Hepatic stellate cell (primary cell): ENCODE results near the gene EML6.

ENCODE experiments used
- DNase-seq: peaks from one replicate; pipeline ENCODE4 v3.0.0; 2011; ENCODE audit warnings: low spot score

Gene EML6

GRCh38 chr2:54946220-54946805 lies 222.9 kb downstream of the EML6 start:
- DNase-seq = no peak

- no peak for DNase-seq
These were observed 223.7 kb downstream of the EML6 start for GRCh38 chr2:54947136-54947535.

- DNase-seq = no peak
These were observed 224.2 kb downstream of the EML6 start for GRCh38 chr2:54947646-54948045.

GRCh38 chr2:54948120-54948519 lies 224.7 kb downstream of the EML6 start:
- no peak for DNase-seq

- DNase-seq = no peak
These were observed 226.0 kb downstream of the EML6 start for GRCh38 chr2:54949431-54949830.

- no peak for DNase-seq
These were observed 227.3 kb downstream of the EML6 start for GRCh38 chr2:54950811-54951210.

GRCh38 chr2:54952425-54952824 lies 229.0 kb downstream of the EML6 start:
- DNase-seq = no peak

DNA sequence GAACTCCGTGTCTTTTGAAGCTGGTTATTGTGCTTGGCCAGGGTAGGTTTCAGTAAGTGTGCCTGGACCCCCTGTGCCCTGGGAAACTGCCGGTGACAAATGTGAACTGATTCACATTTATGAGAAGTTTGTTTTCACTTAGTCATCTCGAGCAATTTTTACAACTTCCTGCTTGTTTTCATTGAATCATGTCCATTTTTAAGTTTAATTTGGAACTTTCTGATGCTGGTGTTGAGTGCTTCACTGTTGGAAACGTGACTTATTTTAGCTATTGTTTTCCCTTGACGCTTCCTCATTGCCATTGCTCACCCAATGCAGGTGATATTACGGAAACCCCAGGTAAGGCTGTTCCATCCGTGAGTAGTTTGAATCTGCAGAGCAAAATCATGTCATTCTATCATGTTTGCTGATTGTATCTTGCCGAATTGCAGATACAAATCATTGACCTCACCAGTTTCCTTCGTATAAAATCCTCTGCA lies 229.6 kb downstream of the EML6 start:
- no peak for DNase-seq

- DNase-seq = no peak
These were observed 230.7 kb downstream of the EML6 start for GRCh38 chr2:54954158-54954557.

DNA sequence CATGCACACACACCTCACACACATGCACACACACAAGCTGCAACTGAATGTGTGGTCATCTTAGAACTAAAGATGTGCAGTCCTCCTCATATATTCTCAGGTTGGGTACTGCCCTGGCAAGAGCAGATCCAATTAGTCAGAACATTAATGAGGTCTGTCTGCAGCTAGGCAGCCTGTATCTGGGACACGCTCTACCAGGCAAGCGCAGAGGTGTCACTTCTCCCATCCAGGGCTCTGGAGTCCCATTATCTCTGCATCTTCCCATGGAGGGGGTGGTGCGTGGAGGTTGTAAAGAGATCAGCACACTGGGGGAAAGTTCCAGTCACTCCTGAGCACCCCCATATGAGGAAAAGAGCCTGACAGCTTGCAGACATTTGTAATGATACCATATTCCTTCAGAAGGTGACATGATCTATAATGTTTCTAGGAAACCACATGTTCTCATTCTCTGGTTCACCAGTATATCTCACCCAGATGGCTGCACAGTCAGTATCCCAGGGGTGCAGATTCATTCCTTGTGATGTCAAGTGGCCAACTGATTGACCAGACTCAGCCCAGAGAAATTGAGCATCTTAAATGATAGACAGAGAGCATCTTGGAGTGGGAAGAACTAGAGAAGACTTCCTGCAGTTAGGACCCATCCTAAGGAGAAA lies 231.4 kb downstream of the EML6 start:
- DNase-seq = no peak

DNA sequence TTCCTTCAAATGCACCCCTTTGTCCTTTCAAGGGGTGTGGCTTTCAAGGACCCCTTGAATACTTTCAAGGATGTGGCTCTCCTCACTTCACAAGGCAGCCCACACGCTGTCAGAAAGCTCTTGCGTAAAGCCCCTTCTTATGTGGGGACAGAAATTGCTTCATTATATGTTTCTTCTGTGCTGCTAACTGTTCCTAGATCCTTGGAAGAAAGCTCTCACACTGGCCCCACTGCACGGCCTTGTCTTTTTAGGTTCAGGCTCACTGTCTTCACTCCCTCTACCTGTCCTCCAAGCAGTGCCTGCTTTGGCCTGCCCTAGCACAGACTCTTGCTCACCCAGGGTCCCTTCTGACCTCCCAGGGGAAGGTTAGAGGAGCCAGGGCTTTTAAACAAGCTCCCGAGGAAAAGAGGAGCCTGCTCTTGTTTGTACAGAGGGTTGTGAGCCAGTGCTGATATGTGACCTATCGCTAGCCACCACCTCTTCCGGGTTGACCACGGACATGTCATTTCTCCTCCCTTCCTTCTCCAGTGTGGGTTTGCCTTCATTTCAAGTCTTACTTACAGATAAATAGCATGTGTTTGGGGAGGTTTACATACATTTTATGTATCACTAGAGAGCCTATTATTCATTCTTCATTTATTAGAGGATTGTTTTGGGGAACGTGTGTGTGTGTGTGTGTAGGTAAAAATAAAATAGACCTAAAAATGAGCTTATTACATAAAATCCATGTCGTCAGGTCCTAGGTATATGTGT lies 232.1 kb downstream of the EML6 start:
- DNase-seq = no peak

GRCh38 chr2:54956111-54956627 lies 232.7 kb downstream of the EML6 start:
- no peak for DNase-seq

DNA sequence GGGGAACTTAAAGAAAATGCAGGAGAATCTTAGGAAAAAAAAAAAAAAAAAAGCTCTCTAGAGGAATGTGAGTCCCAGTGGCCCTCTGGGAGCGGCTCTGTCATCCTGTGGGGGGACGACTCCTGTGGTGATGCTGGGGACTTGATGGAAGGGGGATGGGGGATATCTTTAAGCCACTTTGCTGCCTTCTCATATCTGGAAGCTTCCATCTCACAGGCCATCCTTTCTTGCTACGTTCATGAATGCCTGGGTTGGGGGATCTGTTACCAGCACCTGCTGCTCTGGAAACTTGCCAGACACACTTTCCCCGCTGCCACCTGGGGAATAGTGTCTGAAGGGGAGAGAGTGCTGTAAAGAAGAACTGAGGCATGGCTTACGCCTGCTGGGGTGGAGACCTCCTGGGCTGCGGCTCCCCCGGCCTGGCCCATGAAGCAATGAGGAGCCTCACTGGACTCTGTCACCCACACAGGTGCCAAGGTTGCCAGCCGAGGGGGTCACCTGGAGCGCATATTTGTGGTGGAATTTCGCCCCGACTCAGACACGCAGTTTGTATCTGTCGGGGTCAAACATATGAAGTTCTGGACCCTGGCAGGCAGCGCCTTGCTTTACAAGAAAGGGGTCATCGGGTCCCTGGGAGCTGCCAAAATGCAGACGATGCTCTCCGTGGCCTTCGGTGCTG lies 234.0 kb downstream of the EML6 start:
- DNase-seq = no peak

DNA sequence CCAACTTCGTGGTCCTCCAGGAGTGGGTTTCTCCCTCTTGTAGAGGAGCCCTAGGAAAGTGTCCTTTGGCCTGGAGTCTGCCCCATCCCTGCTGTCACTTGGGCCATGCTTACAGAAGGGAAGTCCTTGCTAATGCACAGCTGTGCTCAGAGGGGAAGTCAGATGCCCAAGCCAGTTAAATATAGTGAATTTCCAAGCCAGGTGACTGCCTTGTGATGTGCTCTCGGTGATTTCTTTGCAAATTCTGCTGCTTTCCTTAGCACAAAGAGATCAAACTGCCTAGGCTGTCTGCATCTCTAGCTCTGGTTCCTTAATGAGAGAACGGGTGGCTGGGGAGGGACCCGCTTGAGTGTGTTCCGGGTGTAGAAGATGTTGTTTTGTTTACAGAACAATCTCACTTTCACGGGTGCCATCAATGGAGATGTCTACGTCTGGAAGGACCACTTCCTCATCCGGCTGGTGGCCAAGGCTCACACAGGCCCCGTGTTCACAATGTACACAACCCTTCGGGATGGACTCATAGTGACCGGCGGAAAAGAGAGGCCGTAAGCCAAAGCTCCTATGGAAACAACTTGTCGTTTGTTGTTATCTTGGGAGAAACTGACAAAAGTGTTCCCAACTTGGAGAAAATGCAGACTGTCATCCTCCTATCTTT lies 235.4 kb downstream of the EML6 start:
- DNase-seq = no peak

DNA sequence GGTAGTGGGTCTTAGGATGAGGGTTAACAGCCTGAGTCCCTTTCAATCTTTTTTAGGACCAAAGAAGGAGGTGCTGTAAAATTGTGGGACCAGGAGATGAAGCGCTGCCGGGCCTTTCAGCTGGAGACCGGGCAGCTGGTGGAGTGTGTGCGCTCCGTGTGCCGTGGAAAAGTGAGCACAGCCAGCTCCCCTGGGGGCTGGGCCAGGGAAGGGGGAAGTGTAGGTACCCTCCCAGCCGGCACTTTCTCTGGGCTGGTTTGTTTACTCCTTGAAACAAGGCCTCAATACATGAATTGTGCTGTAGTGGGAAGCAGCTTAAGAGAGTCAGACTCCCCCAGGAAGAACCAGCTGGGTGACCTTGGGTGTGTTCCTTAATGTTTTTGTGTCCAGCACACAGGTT lies 236.7 kb downstream of the EML6 start:
- no peak for DNase-seq

DNA sequence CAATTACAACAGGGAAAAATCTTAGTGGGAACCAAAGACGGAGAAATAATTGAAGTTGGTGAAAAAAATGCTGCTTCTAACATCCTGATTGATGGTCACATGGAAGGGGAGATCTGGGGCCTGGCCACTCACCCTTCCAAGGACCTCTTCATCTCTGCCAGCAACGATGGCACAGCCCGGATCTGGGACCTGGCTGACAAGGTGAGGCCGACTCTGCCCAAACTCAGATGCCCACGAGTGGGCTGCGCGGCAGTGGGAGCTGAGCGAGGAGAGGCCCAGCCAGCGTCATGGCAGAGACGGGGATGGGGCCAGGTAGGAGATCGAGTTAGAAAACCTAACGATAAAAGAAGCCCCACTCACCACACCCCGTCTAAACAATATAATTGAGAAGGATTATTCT lies 239.0 kb downstream of the EML6 start:
- DNase-seq = no peak

- no peak for DNase-seq
These were observed 239.5 kb downstream of the EML6 start for GRCh38 chr2:54962935-54963440.

DNA sequence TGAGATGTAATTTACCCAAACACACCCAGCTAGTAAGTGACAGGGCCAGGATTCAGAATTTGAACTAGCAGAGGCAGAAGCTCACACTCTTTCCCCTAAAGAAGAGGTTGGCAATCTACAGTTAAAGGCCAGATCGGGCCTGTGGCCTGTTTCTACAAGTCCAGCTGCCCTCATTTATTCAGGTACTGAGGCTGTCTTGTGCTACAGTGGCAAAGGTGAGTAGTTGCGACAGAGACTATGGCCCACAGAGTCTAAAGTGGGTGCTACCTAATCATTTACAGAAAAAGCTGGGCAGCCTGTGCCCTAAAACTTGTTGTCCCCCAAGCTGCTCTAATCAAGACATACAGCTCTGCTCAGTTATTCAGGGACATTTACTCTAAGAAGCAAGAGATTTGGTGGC lies 240.0 kb downstream of the EML6 start:
- no peak for DNase-seq

DNA sequence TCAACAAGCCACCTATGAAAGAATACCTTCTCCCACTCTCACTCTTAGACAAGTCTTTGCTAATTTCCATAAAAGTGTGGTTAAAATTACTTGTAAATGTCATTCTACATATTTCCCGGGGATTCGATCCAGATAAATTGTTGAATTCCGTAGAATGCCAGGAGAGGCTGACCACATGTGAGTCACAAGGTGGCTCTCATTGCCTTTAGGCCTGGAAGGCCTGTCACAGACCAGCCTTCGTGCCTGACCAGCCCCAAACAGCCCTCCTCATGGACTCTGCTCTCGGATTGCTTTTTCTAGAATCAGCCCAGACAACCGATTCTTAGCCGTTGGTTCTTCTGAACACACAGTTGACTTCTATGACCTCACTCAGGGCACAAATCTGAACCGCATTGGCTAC lies 240.8 kb downstream of the EML6 start:
- DNase-seq = no peak

- no peak for DNase-seq
These were observed 241.4 kb downstream of the EML6 start for GRCh38 chr2:54964816-54965215.

- no peak for DNase-seq
These were observed 242.0 kb downstream of the EML6 start for GRCh38 chr2:54965425-54965824.
